ENCODE results near the gene SAAL1. TPM values are rescaled to one million over a fixed set of nuclear protein-coding genes. Genes with fewer than 3 reads are reported as not detected.

SAAL1 gene
- total and polyA plus RNA-seq, 9 of the 15 experiments (the other 6 are each of a cell fraction or from before 2014, with no cell fraction given), result 38.9 to 77.5 (median 56.4) TPM

GRCh38 chr11:18091731-18092130 is 14.2 kb downstream of the SAAL1 start (continued):
- TF ChIP-seq MLX (CRISPR knock-in tag; conservative IDR thresholded peaks at IDR 0.05), result no peak
- no peak for TF ChIP-seq FOSL1 (tag; conservative IDR thresholded peaks at IDR 0.05)
- TF ChIP-seq TRIM24 (IDR thresholded peaks at IDR 0.05), result no peak
- TF ChIP-seq POLR3G (IDR thresholded peaks at IDR 0.05; ENCODE audit: extremely low read depth, insufficient read length, insufficient replicate concordance), result no peak
- TF ChIP-seq ZNF668 (CRISPR knock-in tag; IDR thresholded peaks at IDR 0.05), result no peak
- TF ChIP-seq IRF2 (CRISPR knock-in tag; IDR thresholded peaks at IDR 0.05), result no peak
- no peak for TF ChIP-seq CREB1 (IDR thresholded peaks at IDR 0.05)
- TF ChIP-seq CREB1 (CRISPR knock-in tag; IDR thresholded peaks at IDR 0.05), result no peak
- no peak for TF ChIP-seq MED1 (CRISPR knock-in tag; IDR thresholded peaks at IDR 0.05; ENCODE audit: borderline replicate concordance)
- TF ChIP-seq ZNF707 (CRISPR knock-in tag; conservative IDR thresholded peaks at IDR 0.05), result no peak
- TF ChIP-seq SOX6 (IDR thresholded peaks at IDR 0.05), result no peak

- Histone ChIP-seq H3K9ac (ENCODE audit: insufficient read depth in 1 of 2, low read depth in 2 of 2, low read length in 2 of 2) (no peak overlapping the region), H3K9me3 (replicated peaks; ENCODE audit: control insufficient read depth, insufficient read depth, low read depth, low read length) (no peaks in the 10 kb centered on the region), H3K4me3 (no peak overlapping the region), H3K27me3 (ENCODE audit: control insufficient read depth in 2 of 2, insufficient read depth in 2 of 2, low read length in 2 of 2) (no peaks in the 10 kb centered on the region), H3K79me2 (ENCODE audit: control insufficient read depth, insufficient read depth, low read length) (no peaks in the 10 kb centered on the region), H3K27ac (ENCODE audit: extremely low read depth, low read depth, low read length) (no peak overlapping the region), H3K36me3 (ENCODE audit: control insufficient read depth, insufficient read depth, low read length) (peaks cover 90% of the 10 kb centered on the region), H4K20me1 (replicated peaks; ENCODE audit: control insufficient read depth, insufficient read depth, low read length) (no peaks in the 10 kb centered on the region), H2AFZ (ENCODE audit: low read depth, low read length) (no peak overlapping the region), H3K4me2 (ENCODE audit: insufficient read depth, low read length) (no peak overlapping the region), H3K9me1 (ENCODE audit: control insufficient read depth, insufficient read depth, low read length) (no peaks in the 10 kb centered on the region), H3K4me1 (replicated peaks in 1 of 2; ENCODE audit: control insufficient read depth in 2 of 2, insufficient read depth in 2 of 2, low read length in 2 of 2) (no peaks in the 10 kb centered on the region)
- intact Hi-C loops (cut with micrococcal nuclease) (no loop called here), in situ Hi-C loops (cut with MboI) (no loop called here)
- BruUV-seq (replicated peaks), result no TSS peak
- TF ChIP-seq ZBTB7A (IDR thresholded peaks at IDR 0.05; ENCODE audit: borderline replicate concordance, control insufficient read depth, low read depth, low read length), result no peak
- CTCF ChIA-PET (ENCODE audit: low intra/inter-chr PET ratio), result no interaction called here
- 93% methylated on average over 3 of the region's 3 CpGs for WGBS (ENCODE audit: insufficient coverage, low coverage, missing lambda C conversion rate)
- POLR2A ChIA-PET, result interaction anchor here (0.5 to 1.4 kb wide), 6 partner anchors 8 to 1345 kb away, joined by 3 to 6 read pairs (median 4); partner anchors contain the start of gene SAAL1
- ATAC-seq (no peak), FAIRE-seq (no peak), DNase-seq (ENCODE audit: extremely low read depth in 1 of 4, low spot score in 3 of 4) (no peak)
Measured at GRCh38 chr11:18088966-18089365, 16.9 kb downstream of the SAAL1 start.
